Fibroblast of lung (primary cell): ENCODE data around the gene TEDC2.

ENCODE experiments used
- EZH2 ChIP-seq: IDR thresholded peaks from 2 replicates; pipeline ENCODE4 v1.5.1; 2012; ENCODE audit warnings: low read length, control low read depth, mild to moderate bottlenecking; ENCODE audit errors: missing control alignments
- TF ChIP-seq, protein P1 (sequence below), 2 donors: IDR thresholded peaks in 1 of 2; conservative IDR thresholded peaks in 1 of 2; 1 replicate in 1 of 2; 2 replicates in 1 of 2; pipeline ENCODE4 v1.5.1; 2011 to 2012; ENCODE audit warnings: low read length in 2 of 2, control low read depth in 1 of 2, inconsistent platforms in 1 of 2, low read depth in 1 of 2, mild to moderate bottlenecking in 1 of 2

DNA sequence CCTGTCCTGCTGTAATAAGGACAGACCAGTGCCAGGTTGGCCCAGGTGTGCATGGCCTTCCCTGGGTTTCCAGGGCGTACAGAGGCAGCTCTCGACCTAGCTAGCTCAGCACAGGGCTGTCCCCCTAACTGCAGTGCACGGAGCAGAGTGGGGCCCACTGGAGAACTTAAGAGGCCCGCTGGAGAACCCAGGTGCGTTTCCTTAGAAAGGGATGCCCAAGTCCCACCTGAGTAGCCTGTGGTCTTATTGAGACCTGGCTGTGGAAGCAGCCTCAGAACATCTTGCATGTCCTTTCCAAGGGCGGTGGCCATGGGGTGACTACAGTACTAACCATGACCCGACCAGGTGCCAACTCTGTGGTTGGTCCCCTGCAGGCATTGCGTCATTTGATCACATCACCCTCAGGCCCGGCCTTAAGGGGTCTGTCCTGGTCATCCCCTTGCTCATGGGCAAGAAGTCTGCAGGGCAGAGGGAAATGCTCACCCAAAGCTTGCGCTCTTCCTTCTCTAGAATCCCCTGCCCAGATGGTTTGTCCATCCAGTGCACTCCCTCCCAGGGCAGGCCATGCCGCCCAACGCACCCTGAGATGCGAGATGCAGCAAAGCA is 34.0 kb upstream of the TEDC2 start:
- TF ChIP-seq, protein P1, sequence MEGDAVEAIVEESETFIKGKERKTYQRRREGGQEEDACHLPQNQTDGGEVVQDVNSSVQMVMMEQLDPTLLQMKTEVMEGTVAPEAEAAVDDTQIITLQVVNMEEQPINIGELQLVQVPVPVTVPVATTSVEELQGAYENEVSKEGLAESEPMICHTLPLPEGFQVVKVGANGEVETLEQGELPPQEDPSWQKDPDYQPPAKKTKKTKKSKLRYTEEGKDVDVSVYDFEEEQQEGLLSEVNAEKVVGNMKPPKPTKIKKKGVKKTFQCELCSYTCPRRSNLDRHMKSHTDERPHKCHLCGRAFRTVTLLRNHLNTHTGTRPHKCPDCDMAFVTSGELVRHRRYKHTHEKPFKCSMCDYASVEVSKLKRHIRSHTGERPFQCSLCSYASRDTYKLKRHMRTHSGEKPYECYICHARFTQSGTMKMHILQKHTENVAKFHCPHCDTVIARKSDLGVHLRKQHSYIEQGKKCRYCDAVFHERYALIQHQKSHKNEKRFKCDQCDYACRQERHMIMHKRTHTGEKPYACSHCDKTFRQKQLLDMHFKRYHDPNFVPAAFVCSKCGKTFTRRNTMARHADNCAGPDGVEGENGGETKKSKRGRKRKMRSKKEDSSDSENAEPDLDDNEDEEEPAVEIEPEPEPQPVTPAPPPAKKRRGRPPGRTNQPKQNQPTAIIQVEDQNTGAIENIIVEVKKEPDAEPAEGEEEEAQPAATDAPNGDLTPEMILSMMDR (conservative IDR thresholded peaks at IDR 0.05 in 1 of 2, IDR thresholded peaks at IDR 0.05 in 1 of 2; ENCODE audit: low read depth in 1 of 2, low read length in 2 of 2) = no peak
- TF ChIP-seq EZH2 = no peak
